Transverse colon (tissue), 4 donors: ENCODE measurements around the gene NQO1. TPM values are rescaled to one million over a fixed set of nuclear protein-coding genes. Genes with fewer than 3 reads are reported as not detected.

Source experiments
- DNase-seq: peaks from one replicate; pipeline ENCODE4 v3.0.0-alpha.2; 2019
- H3K27ac ChIP-seq, 4 donors: fragments of 200-600 bp; sonication (generic); 2 replicates each; pipeline ENCODE4 v1.5.1; 2016 to 2018; ENCODE audit warnings: inconsistent platforms in 4 of 4
- H3K27me3 ChIP-seq: fragments of 200-600 bp; sonication (generic); 2 replicates; pipeline ENCODE4 v1.5.1; 2017; ENCODE audit warnings: inconsistent platforms
- H3K36me3 ChIP-seq, 4 donors: fragments of 200-600 bp; sonication (generic); 2 replicates each; pipeline ENCODE4 v1.5.1; 2017 to 2019; ENCODE audit warnings: inconsistent platforms in 4 of 4
- H3K4me1 ChIP-seq, 4 donors: fragments of 200-600 bp; sonication (generic); 2 replicates each; pipeline ENCODE4 v1.5.1; 2017 to 2020; ENCODE audit warnings: inconsistent platforms in 4 of 4
- H3K4me3 ChIP-seq, 4 donors: fragments of 200-600 bp; sonication (generic); 1 replicate in 1 of 4; 2 replicates in 3 of 4; pipeline versions ENCODE4 v1.5.1 to v1.6.1; 2017 to 2019; ENCODE audit warnings: inconsistent platforms in 4 of 4
- H3K9me3 ChIP-seq, 2 donors: fragments of 200-600 bp; sonication (generic); 2 replicates each; pipeline ENCODE4 v1.5.1; 2017 to 2019; ENCODE audit warnings: inconsistent platforms in 2 of 2
- EP300 ChIP-seq: sonication (generic); formaldehyde crosslinking; IDR thresholded peaks from one replicate; pipeline ENCODE4 v1.6.1; 2017; ENCODE audit warnings: antibody characterized with exemption, low read depth
- POLR2A ChIP-seq: fragments of 450-650 bp; IDR thresholded peaks from one replicate; pipeline ENCODE4 v1.6.1; 2016; ENCODE audit warnings: antibody characterized with exemption, mild to moderate bottlenecking, moderate library complexity
- POLR2AphosphoS5 ChIP-seq, 3 donors: sonication (generic); formaldehyde crosslinking; IDR thresholded peaks; one replicate each; pipeline ENCODE4 v1.6.1; 2016; ENCODE audit warnings: antibody characterized with exemption in 3 of 3
- WGBS, 2 donors: methylation state at CpG; one replicate each; pipeline ENCODE4 v1.1.5; 2018; ENCODE audit warnings: low coverage in 1 of 2; 5-methylcytosine and 5-hydroxymethylcytosine counted together
- in situ Hi-C, 4 donors: fragments of 200-750 bp; cut with MboI; loops; one replicate each; pipeline versions ENCODE4 v1.15.0 to v1.15.1; 2017; ENCODE audit warnings: low sequenced_read_pairs in 3 of 4, low pct_ligation_motif_present in 1 of 4, low pct_unique_long_range_greater_than_20kb in 1 of 4
- intact Hi-C: fragments of 100-400 bp; cut with DNase I; formaldehyde crosslinking; loops from one replicate; pipeline ENCODE4 v1.15.1; 2023; ENCODE audit warnings: low total_unique reads
- total RNA-seq, 4 donors: library from RNA; depleted of rRNA; stranded (reverse); fragments of >200 nt; gene quantifications; one replicate each; pipeline ENCODE4 v1.1.0, GENCODE V29; 2016
- TF ChIP-seq, protein P1 (sequence below), 5 experiments: fragments of 200-600 bp in 3 of 5; fragments of 450-650 bp in 2 of 5; sonication (generic) in 3 of 5; IDR thresholded peaks; 1 replicate in 2 of 5; 2 replicates in 3 of 5; pipeline ENCODE4 v1.5.1; 2016 to 2017; ENCODE audit warnings: antibody characterized with exemption in 5 of 5, inconsistent platforms in 3 of 5, mild to moderate bottlenecking in 2 of 5, moderate library complexity in 1 of 5

The NQO1 gene
- total RNA-seq, result 100 to 1,000 TPM in 3 of 4 donors, 1 to 10 TPM in 1; 9.0 to 296 (median 165) TPM

DNA sequence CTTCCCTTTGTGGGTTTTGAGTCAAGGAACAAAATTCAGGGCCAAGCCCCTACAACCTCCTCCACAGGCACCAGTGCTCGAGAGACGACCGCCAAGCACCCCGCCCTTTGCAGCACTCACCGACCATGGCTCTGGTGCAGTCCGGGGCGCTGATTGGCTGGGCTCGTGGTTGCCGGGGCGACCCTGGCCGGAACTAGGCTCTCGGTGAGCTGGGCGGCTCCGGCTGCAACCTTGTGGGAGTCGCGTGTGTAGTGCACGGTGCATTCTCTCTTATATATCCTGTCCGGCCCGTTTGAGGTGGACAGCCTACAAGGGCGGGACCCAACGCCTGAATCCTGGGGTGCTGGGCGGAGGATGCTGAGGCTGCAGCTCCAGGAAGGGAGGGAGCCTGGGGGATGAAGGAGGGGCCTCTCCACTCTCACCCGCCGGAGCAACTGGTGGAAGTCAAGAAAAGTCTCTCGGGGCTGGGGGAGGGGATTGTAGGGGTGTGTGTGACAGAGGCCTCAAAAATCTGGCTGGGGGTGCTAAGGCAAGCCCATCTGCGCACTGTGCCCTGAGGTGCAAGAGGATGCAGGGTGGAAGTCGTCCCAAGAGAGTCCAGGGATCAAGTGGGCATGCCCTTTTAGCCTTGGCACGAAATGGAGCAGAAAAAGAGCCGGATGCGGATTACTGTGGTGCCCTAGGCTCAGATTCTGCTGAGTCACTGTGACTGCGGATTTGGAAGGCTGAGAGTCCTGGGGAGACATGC lies at the start of gene NQO1:
NQO1 (minus strand) TSS at position 248 of the 748 bp plus-strand sequence; CDS start at position 127, 121 bp downstream.
- Histone ChIP-seq H3K27me3 (no peaks in the 10 kb centered on the region), H3K36me3 (no peaks in the 10 kb centered on the region), H3K4me1 (peaks cover 0 to 44% (median 40%) of the 10 kb centered on the region in 4 donors), H3K27ac (peak within 1 kb of the TSS; percentile 90 to 92 (median 90)), H3K4me3 (peak within 1 kb of the TSS; percentile 29 to 58 (median 38)), H3K9me3 (no peaks in the 10 kb centered on the region)
- peak; percentile 96 for DNase-seq
- in situ Hi-C loops (no loop called here), intact Hi-C loops (no loop called here)
- TF ChIP-seq POLR2AphosphoS5 (IDR thresholded peaks at IDR 0.05) (peak; percentile 85 to 94 (median 91)), POLR2A (peak; percentile 90), EP300 (no peak)
- TF ChIP-seq, protein P1, sequence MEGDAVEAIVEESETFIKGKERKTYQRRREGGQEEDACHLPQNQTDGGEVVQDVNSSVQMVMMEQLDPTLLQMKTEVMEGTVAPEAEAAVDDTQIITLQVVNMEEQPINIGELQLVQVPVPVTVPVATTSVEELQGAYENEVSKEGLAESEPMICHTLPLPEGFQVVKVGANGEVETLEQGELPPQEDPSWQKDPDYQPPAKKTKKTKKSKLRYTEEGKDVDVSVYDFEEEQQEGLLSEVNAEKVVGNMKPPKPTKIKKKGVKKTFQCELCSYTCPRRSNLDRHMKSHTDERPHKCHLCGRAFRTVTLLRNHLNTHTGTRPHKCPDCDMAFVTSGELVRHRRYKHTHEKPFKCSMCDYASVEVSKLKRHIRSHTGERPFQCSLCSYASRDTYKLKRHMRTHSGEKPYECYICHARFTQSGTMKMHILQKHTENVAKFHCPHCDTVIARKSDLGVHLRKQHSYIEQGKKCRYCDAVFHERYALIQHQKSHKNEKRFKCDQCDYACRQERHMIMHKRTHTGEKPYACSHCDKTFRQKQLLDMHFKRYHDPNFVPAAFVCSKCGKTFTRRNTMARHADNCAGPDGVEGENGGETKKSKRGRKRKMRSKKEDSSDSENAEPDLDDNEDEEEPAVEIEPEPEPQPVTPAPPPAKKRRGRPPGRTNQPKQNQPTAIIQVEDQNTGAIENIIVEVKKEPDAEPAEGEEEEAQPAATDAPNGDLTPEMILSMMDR (IDR thresholded peaks at IDR 0.05), result no peak
- 0% methylated on average over 1 to 23 of the region's 31 CpGs for WGBS, 2 donors

DNA sequence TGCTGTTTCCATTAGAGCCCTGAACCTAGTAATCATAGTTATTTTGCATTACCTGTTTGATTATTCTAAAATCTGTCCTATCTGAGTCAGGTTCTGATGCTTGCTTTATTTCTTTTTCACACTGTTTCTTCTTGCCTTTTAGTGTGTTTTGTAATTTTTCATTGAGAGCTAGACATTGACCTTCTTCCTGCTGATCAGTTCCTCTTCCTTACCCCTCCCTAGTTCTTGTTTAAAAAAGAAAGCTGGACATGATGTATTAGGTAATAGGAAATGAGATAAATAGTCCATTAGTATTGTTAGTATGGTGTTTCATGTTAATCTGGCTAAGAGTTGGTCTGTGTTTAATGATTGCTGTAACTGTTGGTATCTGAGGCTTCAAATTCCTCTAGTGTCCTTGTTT lies 49.2 kb upstream of the NQO1 start:
- in situ Hi-C loops (no loop called here), intact Hi-C loops (no loop called here)
- peaks cover 0 to 6% (median 0%) of the 10 kb centered on the region in 4 donors for H3K36me3 ChIP-seq
- DNase-seq, result no peak
- H3K27me3 ChIP-seq, result no peaks in the 10 kb centered on the region
- TF ChIP-seq POLR2AphosphoS5 (IDR thresholded peaks at IDR 0.05), result no peak
- TF ChIP-seq, protein P1 (IDR thresholded peaks at IDR 0.05), result no peak
- no peak for TF ChIP-seq POLR2A
- no peak for TF ChIP-seq EP300
- H3K4me3 ChIP-seq, result no peak overlapping the region
- H3K9me3 ChIP-seq, result no peaks in the 10 kb centered on the region
- no peak overlapping the region for H3K27ac ChIP-seq
- H3K4me1 ChIP-seq, result peaks cover 0 to 24% (median 6%) of the 10 kb centered on the region in 4 donors

DNA sequence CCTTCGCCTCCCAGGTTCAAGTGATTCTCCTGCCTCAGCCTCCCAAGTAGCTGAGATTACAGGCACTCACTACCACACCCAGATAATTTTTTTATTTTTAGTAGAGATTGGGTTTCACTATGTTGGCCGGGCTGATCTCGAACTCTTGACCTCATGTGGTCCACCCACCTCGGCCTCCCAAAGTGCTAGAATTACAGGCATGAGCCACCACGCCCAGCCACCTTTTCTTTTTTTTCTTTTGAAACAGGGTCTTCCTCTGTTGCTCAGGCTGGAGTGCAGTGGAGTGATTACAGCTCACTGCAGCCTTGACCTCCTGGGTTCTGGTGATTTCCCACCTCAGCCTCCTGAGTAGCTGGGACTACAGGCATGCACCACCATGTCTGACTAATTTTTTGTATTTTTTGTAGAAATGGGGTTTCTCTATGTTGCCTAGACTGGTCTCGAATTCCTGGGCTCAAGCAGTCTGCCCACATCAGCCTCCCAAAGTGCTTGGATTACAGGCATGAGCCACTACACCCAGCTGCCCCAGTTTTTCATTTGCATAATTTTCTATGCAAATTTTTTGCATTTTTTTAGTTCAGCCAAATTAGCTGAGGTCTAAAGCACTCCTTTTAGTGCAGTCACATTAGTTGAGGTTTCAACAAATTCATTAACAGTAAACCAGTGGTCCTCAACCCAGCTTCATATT lies 47.0 kb upstream of the NQO1 start:
- no peak overlapping the region for H3K4me3 ChIP-seq
- peaks cover 0 to 24% (median 6%) of the 10 kb centered on the region in 4 donors for H3K4me1 ChIP-seq
- DNase-seq, result no peak
- no peak overlapping the region for H3K27ac ChIP-seq
- H3K9me3 ChIP-seq, result no peaks in the 10 kb centered on the region
- H3K36me3 ChIP-seq, result peaks cover 0 to 6% (median 0%) of the 10 kb centered on the region in 4 donors
- TF ChIP-seq, protein P1 (IDR thresholded peaks at IDR 0.05), result no peak
- no peak for TF ChIP-seq EP300
- no peaks in the 10 kb centered on the region for H3K27me3 ChIP-seq
- in situ Hi-C loops (no loop called here), intact Hi-C loops (no loop called here)
- WGBS, 2 donors, result 73 to 76% methylated on average over 4 to 6 of the region's 6 CpGs

DNA sequence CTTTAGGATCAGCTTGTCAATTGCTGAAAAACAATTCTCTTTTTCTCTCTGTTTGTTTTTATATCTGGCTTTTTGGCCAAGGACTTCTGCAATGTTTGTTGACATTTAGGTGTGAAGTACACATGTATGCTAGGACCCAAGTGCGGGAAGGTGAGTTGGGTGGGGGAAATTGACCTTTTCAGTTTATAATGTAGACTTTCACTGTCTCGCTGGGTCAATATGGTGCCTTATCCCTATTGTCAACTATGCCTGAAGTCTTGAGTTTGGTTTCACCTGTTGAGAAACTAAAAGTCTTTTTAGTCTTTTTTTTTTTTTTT lies 45.2 kb upstream of the NQO1 start:
- Histone ChIP-seq H3K4me3 (no peak overlapping the region), H3K4me1 (peaks cover 0 to 34% (median 8%) of the 10 kb centered on the region in 4 donors), H3K27ac (no peak overlapping the region), H3K27me3 (no peaks in the 10 kb centered on the region), H3K9me3 (no peaks in the 10 kb centered on the region), H3K36me3 (peaks cover 0 to 6% (median 0%) of the 10 kb centered on the region in 4 donors)
- in situ Hi-C loops (no loop called here), intact Hi-C loops (no loop called here)
- no peak for TF ChIP-seq EP300
- no peak for TF ChIP-seq POLR2AphosphoS5 (IDR thresholded peaks at IDR 0.05)
- no peak for TF ChIP-seq POLR2A
- TF ChIP-seq, protein P1 (IDR thresholded peaks at IDR 0.05), result no peak
- DNase-seq, result no peak
- 67 to 79% methylated on average over 1 to 2 of the region's 2 CpGs for WGBS, 2 donors
